Activated naive CD4-positive, alpha-beta T cell treated with Interleukin-2 at 50 U/mL for 16 hours (primary cell): ENCODE data around the gene PLXNB2.

Source experiments
- DNase-seq: peaks from one replicate; pipeline ENCODE4 v3.0.0-alpha.2; 2020

The PLXNB2 gene

DNA sequence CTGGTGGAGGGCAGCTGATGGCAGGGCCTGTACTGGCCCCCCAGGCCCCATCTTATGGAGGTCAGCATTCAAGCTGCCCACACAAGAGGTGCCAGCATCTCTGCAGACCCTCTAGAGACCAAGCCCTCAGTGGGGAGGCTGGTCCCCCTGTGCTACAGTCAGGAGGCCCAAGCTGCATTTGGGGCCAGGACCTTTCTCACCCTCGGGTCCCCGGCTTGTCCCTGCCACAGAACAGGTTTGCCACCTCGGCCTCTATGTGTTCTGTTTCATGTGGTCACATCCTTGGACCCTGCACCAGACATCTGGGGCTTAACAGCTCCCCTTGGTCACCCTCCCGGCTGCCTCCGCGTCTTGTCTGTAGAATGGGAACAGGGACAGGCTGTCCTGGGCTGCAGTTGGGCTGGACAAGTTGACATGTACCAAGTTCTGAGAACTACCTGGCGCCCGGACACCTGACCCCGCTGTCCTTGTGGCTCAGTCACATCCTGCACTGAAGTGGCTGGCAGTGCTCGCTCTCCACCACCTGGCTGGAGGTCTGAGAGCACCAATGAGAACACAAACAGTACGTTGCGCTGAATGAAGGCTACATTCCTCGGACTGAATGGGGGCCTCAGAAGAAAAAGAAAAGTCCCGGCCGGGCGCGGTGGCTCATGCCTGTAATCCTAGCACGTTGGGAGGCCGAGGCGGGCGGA lies 2.7 kb upstream of the PLXNB2 start:
- DNase-seq: no peak

DNA sequence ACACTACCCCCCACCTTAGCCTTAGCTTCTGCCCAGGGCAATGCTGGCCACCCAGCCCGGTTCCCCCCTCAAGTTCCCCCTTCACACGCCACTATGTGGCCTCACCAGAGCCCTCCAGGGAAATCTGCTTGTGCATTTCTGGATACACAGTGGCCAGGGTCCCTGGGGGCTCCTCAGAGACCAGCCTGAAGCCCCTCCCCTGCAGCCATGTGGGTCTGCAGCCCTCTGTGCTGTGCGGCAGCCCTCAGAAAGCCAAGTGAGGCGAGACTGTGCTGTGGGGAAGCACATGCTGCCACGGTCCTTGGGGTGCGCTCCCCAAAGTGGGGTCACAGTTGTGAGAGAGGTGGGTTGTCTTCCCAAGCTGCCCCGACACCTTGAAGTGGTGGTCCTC lies 2.1 kb upstream of the PLXNB2 start:
- DNase-seq: no peak

DNA sequence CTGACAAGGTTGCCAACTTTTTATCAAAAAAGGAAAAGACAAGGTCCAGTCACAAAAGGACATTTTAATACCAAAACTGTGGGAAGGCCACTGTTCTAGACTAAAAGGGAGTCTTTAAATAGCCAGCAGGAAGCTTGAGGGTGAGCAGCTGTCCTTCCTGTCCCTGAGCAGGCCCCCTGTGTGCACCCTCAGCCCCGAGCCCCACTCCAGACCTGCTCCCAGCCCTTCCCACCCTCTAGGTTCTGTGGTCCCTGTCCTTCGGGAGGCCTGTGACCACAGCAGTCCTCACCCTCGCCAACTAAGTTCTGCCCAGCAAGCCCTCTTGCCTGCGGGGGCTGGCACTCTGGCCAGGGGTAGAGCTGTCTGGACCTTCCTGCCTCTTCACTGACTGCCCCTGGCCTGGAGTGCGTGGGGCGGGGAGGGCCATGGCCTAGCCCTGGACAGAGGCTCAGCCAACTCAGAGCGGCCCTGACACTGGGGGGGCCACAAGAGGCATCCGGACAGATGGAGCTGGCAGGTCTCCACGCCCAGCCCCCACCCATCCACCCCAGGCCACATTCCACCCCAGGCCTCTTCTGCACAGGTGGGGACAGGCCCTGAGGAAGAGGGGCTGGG lies 1.6 kb upstream of the PLXNB2 start:
- DNase-seq: no peak

DNA sequence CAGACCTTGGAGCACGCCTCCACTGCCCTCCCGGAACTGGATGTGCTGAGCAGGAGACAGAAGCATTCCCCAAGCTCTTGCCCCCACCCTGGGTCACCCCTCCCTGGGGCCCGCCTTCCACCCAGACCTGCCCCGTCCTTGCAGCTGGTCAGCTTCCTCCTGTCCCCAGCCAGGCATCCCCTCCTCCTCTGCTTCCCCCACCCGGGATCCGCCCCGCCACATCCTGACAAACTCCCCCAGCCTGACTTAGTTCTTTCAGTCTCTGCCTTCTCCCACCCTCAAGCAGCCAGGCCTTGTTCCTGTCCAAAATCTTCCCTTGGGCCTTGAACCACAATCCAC lies 1.1 kb upstream of the PLXNB2 start:
- no peak for DNase-seq

DNA sequence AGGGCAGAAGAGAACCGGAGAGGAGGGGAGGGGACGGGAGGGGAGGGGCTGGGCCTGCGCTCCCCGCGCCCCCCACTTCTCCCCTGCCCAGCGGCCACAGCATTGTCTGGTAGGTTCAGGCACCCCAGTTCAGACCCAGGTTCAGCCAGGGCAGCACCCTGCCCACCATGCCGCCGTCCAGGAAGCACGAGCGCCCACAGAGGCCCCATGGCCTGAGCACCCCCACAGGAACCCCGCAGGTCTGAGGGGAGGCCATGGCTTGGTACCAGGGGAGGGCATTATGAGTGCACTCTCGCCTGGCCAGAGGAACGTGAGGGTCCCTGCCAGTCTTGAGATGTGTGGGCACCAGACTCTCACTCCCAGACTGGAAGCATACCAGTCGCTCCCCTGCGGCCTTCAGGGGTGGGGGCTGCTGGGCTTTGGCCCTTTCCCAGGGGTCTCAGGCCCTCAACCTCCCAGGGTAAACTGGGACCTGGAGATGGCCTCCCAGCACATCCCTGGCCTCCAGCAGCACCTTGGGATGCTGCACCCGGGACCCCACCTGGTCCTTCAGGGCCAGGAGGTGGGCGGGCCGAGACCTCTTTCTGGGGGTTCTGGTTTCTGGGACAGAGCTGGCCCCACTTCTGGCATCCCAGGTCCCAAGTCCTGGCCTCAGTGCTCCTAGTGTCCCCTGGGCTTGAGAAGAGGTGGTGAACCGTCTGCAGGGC lies 597 bp upstream of the PLXNB2 start:
- DNase-seq: no peak

DNA sequence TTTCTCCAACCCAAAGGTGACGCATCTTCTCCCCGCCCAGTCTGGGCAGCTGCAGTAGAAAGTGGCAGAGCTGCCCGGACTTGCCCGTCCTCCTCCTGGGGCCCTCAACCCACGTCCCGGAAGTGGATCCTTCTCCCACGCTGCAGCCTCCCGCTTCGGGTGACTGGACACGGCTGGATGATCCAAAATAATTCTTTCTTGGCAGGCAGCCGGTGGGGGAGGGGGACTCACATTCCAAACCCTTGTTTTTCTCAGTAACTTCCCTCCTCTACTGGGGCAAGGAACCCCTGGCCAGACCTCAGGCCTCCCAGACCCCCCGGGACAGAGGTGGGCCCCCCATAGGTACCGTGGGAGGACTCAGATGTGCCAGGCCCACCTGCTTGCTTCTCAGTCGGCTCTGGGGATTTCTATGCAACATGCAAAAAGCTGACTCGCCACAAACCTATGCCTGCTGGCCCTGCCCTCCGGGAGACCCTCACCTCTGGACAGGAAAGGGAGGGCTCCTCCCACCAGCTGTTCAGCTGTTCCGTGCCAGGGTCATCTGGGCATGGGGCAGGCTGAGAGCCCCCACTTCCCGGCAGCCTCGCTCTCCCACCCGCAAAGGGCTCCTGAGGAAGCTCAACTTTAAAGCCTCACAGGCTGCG lies 1.4 kb downstream of the PLXNB2 start:
- no peak for DNase-seq

DNA sequence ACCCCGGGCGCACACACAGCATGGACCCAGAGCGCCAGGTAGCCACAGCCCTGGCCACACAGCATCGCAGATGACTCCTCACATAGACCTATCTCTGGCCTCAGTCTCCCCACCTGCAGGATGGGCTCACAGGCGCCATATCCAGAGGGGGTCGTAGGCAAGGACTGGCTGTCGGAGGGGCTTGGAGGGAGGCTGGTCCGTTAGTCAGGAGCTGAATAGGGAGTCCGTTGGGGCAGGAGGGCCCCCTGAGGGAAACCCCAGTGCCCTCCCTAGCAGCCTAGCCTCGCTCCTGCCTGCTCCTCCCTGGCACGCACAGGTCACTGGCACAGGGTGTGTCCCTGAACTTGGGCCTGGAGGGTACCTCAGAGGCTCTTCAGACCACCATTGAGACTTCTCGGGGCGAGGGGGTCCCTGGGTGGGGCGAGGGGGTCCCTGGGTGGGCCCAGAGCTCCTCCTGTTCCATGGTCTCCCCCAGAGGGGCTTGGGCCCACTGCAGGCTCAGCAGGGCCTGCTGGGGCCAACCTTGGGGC lies 2.0 kb downstream of the PLXNB2 start:
- no peak for DNase-seq

DNA sequence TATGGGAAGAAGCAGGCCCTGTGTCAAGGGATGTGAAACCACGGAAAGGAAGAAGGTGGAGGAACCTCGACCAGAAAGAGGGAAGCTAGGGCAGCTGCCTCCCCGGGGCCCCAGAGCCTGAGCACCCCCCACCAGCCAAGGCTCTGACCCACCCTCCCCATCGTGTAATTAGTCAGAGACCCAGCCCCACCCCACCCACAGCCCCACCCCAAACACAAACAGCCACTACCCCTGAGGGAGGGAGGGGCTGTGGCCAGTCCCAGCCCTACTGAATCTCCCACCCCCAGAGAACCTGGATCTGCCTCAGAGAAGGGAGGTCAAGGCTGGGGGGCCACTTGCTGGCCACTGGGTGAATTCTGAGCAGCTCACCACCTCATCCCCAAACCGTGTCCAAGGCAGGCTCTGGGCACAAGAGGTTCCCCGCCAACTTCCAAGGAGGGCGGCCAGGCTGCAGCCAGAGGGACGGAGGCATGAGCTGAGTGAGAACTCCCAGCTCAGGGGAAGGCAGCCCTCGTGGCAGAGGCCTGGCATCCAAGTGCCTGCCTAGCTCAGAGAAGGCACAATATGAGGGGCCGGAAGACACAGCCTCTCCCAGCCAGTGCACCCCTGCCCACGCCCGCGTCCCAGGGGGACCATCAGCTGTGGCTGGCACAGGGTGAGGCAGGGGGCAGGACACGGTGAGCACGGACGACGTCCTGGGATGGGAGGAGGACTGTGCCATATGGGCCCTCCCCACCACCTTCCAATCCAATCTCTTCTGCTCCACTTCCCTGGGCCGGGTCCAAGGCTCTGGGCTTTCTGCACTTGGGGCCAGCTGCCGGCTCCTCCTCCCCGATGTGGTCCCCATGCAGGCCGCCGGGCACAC lies 2.7 kb downstream of the PLXNB2 start:
- no peak for DNase-seq

DNA sequence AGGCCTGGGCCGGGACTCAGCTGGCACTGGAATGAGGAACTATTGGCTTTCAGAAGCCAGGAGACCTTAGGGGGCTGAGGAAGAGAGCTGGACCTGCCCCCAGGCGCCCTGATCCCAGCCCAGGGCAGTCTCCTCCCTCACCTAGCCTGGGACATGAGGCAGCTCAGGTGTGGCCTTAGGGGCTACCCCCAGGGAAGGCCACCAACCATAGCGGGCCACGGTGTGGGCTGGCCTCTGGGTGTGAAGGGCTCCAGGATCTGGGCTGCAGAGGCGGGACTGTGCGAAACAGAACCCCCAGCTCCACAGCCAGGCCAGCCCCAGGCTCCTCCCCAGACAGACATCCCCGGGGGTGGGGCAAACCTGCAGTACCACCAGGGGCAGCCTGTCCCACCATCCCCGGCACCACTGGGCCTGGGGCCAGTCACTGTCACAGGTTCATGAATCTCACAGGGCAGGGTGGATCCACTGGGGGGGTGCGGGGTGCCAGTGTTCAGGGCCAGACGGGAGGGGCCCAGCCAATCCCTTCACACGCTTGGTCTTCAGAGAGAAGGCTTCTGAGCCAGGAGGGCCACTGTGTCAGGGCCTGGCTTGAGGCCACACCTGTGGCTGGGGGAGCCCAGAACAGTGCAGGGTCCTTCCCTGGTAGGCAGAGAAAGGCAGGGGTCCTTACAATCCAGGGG lies 3.5 kb downstream of the PLXNB2 start:
- DNase-seq: no peak

DNA sequence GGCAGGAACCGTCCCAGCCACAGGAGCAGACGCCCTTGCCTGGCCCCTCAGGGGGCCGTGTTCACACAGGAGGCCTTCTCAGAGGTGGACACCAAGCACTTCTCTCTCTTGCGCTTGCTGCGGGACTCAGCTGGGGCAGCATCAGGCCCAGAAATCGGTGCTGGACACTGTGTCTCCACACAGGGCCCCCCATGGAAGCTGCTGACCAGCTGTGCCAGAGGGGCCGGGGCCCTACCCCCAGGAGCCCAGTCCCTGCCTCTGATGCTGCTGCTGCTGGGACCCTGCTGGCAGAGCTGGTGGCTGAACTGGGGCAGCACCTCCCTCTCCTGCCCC lies 4.0 kb downstream of the PLXNB2 start:
- no peak for DNase-seq

DNA sequence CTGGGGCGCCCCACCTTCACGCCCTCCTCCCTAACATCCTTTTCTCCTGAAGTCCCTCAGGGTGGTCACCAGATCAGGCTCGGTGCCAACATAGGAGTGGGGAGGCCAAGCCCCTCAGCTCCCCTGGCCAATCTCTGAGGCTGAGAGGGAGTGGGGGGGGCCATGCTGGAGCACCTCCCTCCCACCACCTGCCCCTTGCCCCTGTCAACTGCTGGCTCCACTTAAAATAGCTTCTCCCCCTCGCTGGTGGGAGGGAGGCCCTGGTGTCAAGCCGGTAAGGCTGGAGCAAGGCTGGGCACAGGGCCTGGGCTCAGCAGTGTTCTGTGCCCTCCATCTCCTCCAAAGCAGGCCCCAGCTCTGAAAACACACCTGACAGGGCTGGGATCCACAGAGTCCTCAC lies 4.9 kb downstream of the PLXNB2 start:
- DNase-seq: no peak

DNA sequence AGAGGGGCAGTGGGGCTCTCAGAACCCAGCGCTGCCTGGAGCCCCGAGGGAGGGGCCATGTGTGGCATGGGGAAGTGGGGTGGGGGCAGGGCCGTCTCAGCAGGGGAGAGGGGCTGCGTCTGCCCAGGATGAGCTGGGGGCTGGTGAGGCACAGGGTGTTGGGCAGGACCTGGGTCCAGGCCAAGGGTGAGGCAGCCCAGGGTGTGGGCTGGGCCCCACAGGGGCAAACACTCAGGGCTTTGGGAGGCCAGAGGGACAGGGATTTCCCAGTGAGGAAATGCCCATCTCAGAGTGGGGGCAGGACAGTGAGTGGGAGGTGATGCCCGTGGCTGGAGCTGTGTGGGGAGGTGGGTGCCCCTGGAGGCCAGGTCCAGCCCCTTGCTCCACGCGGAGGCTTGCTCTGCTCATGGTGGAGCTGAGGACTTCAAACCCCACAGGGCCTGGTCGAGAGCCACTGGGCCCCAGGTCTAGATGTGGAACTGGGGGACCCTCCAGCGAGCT lies 5.4 kb downstream of the PLXNB2 start:
- DNase-seq: no peak

DNA sequence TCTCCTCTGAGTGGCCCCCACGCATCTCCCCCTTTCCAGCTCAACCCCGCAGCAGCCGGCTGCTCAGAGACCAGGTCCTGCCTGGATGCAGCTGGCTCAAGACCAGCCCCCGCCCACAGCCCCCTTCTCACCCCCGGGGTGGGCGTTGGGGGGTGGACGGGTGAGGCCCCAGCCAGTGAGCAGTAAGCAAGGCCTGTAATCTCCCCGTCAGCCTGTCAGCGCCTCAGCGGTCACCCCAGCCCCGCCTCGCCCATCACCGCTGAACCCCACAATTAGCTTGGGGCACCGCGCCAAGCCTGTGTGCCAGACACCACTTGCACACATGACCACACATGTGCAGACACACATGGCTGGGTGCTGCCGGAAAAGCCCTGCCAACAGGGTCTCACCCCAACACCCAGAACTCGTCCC lies 5.9 kb downstream of the PLXNB2 start:
- DNase-seq: no peak

DNA sequence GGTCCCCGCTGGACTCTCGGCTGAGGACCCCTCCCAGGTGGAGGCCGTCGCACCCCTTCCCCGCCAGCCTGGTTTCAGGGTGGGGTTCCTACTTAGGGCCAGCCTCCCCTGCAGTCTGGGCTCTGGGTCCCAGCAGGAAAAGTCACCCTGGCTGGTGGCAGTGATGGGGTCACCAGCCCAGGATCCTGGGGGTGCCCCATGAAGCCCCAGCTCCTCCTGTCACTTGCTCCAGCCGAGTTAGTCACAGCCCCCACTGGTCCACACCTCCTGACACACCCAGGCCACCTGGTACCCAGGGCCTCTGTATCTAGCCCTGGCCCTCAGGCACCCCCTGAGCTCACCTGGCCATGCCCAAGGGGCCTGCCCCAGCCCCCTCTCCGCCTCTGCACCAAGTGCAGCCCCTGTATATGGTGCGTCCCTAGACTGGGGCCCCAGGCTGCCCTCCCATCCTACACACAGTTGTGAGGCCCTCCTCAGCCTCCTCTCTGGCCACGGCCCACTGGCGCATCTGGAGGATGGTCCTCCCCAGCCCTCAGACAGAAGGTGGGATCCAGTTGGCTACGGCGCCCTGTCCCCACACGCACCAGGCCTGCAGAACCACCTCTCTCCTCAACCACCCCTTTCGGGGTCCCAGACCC lies 6.7 kb downstream of the PLXNB2 start:
- DNase-seq: no peak

DNA sequence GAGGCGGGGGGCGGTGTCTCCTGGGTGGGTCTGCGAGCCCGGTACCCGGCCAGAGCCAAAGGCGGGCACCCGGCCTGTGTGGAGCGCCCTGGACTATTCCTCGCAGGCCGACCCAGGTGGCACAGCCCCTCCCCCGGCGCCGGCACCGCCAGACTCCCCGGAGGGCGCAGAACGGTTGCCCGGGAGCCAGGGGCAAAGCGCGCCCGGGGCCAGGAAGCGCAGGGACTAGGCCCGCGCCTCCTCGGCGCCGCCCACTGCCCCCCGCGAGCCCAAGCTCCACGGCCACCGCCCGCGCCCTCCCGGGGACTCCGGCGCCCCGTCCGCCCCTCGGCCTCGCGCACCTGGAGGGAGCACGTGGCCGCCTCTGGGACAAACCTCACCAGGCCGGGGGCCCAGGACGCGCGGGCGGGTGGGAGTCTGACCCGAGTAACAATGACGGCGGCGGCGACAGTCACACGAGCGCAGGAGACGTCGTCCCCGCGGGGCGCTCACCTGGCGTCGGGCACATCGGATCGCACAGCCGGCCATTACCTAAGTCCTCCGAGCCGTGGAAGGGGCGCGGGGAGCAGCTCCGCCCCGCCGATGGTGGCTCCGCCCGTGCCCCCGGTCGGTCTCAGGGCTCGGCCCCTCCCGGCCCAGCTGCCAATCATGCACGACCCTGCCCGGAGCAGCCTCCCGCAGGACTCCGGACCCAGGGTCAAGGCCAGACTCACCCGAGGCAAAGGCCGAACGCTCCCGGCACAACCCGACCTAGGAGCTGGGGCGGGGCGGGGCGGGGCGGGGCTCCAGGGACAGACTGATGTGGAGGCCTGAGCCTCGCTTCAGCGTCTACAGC lies 7.4 kb downstream of the PLXNB2 start:
- DNase-seq: no peak

DNA sequence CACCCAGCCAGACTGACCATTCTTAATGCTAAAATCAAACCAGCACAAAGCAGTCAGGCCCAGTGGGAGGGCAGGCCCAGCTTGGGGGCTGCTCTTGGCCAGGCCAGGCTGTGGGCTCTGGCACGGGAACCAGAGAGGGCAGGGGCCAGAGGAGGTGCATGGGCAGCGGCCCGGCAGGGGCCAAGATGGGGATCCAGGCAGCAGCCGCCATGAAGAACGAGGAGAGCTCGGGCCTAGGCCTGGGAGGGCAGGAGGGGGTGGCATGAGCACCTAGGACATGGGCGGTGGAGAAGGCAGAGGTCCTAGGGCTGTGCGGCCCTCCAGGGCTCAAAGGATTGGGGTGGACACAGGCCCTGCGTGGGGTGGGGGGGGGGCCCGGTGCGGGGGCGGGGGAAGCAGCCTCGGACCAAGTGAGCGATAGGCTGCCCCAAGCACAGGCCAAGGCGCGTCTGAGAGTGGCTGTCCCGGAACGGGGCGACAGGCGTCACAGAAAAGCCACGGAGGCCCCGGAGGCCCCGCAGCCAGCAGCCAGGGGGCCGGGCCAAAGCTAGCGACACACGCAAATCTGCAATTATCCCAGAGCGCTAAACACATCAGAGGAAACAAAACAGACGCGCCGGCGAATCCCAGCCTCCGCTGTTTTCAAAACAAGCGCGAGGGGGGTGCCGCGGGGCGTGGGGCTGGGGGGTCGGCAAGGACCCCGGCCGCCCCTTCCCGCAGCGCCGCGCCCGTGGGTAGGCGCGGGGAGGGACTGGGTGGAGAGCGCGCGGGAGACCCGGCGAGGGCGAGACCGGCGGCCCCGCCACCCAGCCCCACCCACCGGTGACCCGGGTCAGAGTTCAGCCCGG lies 8.3 kb downstream of the PLXNB2 start:
- DNase-seq: no peak

DNA sequence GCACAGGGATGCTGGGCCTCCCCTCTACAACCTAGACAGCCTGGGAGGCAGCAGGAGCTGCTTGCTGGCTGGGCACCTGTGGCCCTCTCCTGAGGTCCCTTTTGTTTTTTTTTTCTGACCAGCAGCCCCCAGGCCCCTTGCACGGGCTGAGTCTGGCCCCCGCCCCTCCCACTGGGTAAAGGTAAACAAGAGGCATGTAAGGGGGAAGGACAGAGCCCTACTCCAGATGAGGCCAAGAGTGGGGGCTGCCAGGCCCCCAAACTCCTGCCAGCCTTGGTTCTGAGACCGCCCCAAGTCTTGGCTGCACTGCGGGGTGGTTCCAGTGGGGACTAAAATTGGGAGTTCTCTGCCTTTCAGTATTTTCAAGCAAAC lies 9.2 kb downstream of the PLXNB2 start:
- DNase-seq: no peak

DNA sequence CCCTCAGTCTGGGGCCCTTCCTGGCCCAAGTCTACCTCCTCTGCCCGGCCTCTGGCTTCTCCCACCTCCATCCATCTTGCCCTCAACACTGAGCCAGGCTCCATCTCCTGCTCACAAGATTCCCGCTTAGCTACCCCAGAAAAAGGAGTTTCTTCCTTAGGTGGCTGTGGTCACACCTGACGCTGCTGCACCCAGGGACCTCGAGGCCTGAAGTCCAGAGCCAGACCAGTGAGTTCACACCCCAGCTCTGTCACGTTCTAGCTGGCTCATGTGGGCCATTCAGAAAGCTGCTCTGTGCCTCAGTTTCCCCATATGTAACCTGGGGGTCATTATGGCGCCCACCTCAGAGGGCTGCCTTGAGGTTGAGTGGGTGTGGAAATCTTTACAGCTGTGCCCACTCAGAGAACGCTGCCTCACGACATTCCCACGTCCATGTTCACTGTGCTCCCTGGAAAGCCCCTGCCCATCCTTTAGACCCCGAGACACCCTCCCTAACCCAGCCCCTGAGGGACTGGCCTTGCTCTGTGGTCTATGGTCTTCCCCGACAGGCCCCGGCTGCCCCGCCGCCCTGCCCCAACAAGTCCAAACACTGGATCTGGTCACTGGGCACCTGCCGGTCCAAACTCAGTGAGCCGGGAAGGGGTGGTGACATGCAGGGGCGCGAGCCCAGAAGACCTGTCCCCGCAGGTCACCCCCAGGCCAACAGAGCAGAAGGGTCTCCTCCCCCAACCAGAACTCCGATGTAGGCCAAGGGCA lies 9.8 kb downstream of the PLXNB2 start:
- no peak for DNase-seq
